Natural killer cell (primary cell): Measurements from ENCODE around the gene GPX4. TPM values are rescaled to one million over a fixed set of nuclear protein-coding genes. Genes with fewer than 3 reads are reported as not detected.

Experiments used
- ATAC-seq, 3 donors: fragments of 150-1000 bp in 2 of 3; fragments of 200-7000 bp in 1 of 3; cut with Tn5 transposase; 1 replicate in 1 of 3; 2 replicates in 2 of 3; pipeline ENCODE4 v1.10.0; 2021; ENCODE audit warnings: mild to moderate bottlenecking in 2 of 3, moderate library complexity in 2 of 3
- DNase-seq, 2 donors: peaks; one replicate each; pipeline versions ENCODE4 v3.0.0 to v3.0.0-alpha.2; 2013 to 2021; ENCODE audit warnings: mixed read lengths in 1 of 2
- H3K27ac ChIP-seq: one replicate; pipeline ENCODE4 v1.5.1; 2013; ENCODE audit warnings: mild to moderate bottlenecking, low read length
- H3K27me3 ChIP-seq: one replicate; pipeline ENCODE4 v1.6.1; 2013; ENCODE audit warnings: low read length; ENCODE audit not compliant: control insufficient read depth, insufficient read depth
- H3K36me3 ChIP-seq: one replicate; pipeline ENCODE4 v1.6.1; 2013; ENCODE audit warnings: low read length; ENCODE audit not compliant: control insufficient read depth, insufficient read depth
- H3K4me1 ChIP-seq: one replicate; pipeline ENCODE4 v1.6.1; 2013; ENCODE audit warnings: low read length; ENCODE audit not compliant: control insufficient read depth, insufficient read depth
- H3K4me3 ChIP-seq: one replicate; pipeline ENCODE4 v1.5.1; 2013; ENCODE audit warnings: low read length
- H3K9me3 ChIP-seq: one replicate; pipeline ENCODE4 v1.6.1; 2013; ENCODE audit warnings: low read length; ENCODE audit not compliant: control insufficient read depth, insufficient read depth
- H3K27ac Mint-ChIP-seq, 2 donors: one replicate each; pipeline ENCODE4 v1.8.0; 2022; ENCODE audit warnings: mild to moderate bottlenecking in 2 of 2, mixed read lengths in 2 of 2, moderate library complexity in 1 of 2
- H3K27me3 Mint-ChIP-seq, 2 donors: one replicate each; pipeline ENCODE4 v1.8.0; 2022; ENCODE audit warnings: low read depth in 2 of 2, mixed read lengths in 2 of 2
- H3K36me3 Mint-ChIP-seq: one replicate; pipeline ENCODE4 v1.8.0; 2022; ENCODE audit warnings: mixed read lengths
- H3K4me1 Mint-ChIP-seq, 2 donors: one replicate each; pipeline ENCODE4 v1.8.0; 2022; ENCODE audit warnings: mixed read lengths in 2 of 2
- H3K4me3 Mint-ChIP-seq: one replicate; pipeline ENCODE4 v1.8.0; 2022; ENCODE audit warnings: mild to moderate bottlenecking, moderate library complexity, mixed read lengths
- H3K9me3 Mint-ChIP-seq, 2 donors: one replicate each; pipeline ENCODE4 v1.8.0; 2022; ENCODE audit warnings: mixed read lengths in 2 of 2
- WGBS: methylation state at CpG from one replicate; pipeline ENCODE4 v1.1.7; 2013; ENCODE audit warnings: missing lambda C conversion rate; ENCODE audit not compliant: insufficient coverage; 5-methylcytosine and 5-hydroxymethylcytosine counted together
- intact Hi-C: fragments of 100-400 bp; cut with micrococcal nuclease; formaldehyde crosslinking; loops from one replicate; pipeline ENCODE4 v1.14.2; 2022
- total RNA-seq, 4 donors: library from RNA; stranded (reverse); fragments of 120-200 nt in 1 of 4; gene quantifications; one replicate each; pipeline versions ENCODE4 v1.2.3 to v1.2.4, GENCODE V29; 2013 to 2022
- TF ChIP-seq, protein P1 (sequence below): fragments of 200-600 bp; IDR thresholded peaks from one replicate; pipeline ENCODE4 v1.8.0; 2022; ENCODE audit warnings: antibody characterized with exemption

Gene GPX4
- total RNA-seq, 3 donors from 2014 or later (not counting 1 experiment from before 2014, with no cell fraction given): 108 to 126 (median 121) TPM

DNA sequence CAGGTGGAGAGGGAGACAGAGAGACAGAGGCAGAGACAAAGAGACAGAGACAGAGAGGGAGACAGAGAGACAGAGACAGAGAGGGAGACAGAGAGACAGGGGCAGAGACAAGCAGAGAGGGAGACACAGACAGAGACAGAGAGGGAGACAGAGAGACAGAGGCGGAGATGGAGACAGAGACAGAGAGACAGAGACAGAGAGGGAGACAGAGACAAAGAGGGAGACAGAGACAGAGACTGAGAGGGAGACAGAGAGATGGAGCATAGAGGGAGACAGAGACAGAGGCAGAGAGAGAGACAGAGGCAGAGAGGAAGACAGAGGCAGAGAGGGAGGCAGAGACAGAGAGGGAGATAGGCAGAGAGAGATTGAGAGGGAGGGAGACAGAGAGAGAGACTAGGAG is 40.9 kb downstream of the GPX4 start:
- H3K36me3 Mint-ChIP-seq: no peaks in the 10 kb centered on the region
- DNase-seq (no peak), ATAC-seq (no peak)
- peak overlapping the region; percentile 35 to 54 for H3K27ac Mint-ChIP-seq
- Histone ChIP-seq H3K4me3 (no peak overlapping the region), H3K36me3 (peaks cover 17% of the 10 kb centered on the region), H3K27me3 (no peaks in the 10 kb centered on the region), H3K4me1 (no peaks in the 10 kb centered on the region), H3K27ac (no peak overlapping the region), H3K9me3 (no peaks in the 10 kb centered on the region)
- peaks cover 0 to 3% of the 10 kb centered on the region in 2 donors for H3K9me3 Mint-ChIP-seq
- H3K4me1 Mint-ChIP-seq: peaks cover 12 to 21% of the 10 kb centered on the region in 2 donors
- no peak overlapping the region for H3K4me3 Mint-ChIP-seq
- no peaks in the 10 kb centered on the region for H3K27me3 Mint-ChIP-seq
- TF ChIP-seq, protein P1, sequence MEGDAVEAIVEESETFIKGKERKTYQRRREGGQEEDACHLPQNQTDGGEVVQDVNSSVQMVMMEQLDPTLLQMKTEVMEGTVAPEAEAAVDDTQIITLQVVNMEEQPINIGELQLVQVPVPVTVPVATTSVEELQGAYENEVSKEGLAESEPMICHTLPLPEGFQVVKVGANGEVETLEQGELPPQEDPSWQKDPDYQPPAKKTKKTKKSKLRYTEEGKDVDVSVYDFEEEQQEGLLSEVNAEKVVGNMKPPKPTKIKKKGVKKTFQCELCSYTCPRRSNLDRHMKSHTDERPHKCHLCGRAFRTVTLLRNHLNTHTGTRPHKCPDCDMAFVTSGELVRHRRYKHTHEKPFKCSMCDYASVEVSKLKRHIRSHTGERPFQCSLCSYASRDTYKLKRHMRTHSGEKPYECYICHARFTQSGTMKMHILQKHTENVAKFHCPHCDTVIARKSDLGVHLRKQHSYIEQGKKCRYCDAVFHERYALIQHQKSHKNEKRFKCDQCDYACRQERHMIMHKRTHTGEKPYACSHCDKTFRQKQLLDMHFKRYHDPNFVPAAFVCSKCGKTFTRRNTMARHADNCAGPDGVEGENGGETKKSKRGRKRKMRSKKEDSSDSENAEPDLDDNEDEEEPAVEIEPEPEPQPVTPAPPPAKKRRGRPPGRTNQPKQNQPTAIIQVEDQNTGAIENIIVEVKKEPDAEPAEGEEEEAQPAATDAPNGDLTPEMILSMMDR: no peak
- intact Hi-C loops: no loop called here
- 98% methylated on average over 1 of the region's 1 CpG for WGBS

DNA sequence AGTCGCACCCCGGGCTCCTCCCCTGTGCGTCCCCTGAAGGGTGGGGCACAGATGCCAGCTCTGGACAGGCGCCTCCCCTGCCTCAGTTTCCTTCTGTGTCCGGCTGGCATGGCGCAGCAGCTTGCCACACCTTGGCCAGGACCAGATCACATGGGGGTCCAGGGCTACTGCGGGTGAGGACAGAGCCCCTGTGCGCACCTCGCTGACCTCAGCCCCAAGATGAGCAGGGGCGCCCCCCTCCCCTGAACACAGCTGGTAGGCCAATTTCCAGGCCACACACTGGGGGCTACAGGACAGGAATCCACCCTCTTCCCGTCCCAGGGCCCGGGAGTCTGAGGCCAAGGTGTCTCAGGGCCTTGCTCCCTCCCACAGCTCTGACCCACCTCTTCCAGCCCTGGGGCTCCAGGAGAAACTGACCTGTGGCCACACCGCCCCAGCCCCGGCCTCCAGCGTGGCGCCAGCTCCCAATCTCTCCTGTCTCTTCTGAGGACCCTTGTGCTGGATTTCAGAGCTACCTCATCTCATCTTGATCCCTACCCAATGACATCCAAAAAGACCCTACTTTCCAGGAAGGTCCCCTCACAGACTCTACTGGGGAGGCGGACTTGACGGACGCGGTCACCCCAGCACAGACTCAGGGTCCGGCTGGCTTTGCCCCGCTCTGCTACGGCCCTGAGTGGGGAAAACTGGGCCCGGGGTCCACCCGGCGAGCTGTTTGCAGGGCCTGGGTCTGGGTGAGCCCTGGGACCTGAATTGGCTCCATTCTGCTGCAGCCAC is 42.0 kb downstream of the GPX4 start:
- Histone ChIP-seq H3K36me3 (peaks cover 20% of the 10 kb centered on the region), H3K4me3 (no peak overlapping the region), H3K9me3 (no peaks in the 10 kb centered on the region), H3K4me1 (no peaks in the 10 kb centered on the region), H3K27ac (no peak overlapping the region), H3K27me3 (no peaks in the 10 kb centered on the region)
- Mint-ChIP-seq H3K36me3 (no peaks in the 10 kb centered on the region), H3K27ac (peak overlapping the region in 1 of 2 donors; percentile 54), H3K4me1 (peaks cover 12 to 22% of the 10 kb centered on the region in 2 donors), H3K27me3 (no peaks in the 10 kb centered on the region), H3K4me3 (no peak overlapping the region), H3K9me3 (peaks cover 0 to 3% of the 10 kb centered on the region in 2 donors)
- ATAC-seq (no peak), DNase-seq (no peak)
- intact Hi-C loops: no loop called here
- TF ChIP-seq, protein P1: no peak
- 96% methylated on average over 26 of the region's 26 CpGs for WGBS

DNA sequence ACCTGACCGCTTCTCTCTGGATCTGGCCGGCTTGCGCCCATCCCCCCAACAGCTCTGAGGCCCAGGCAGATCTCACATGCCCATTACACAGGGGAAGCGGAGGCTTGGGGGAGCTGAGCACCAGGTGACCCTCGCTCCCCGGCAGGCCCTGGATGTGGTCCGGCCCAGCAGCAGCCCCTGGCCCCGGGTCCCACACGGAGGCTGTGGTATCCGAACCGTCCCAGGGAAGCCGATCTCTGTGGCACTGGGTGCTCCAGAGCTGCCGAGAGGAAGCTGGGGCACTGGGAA is 42.6 kb downstream of the GPX4 start:
- H3K9me3 Mint-ChIP-seq: peaks cover 0 to 3% of the 10 kb centered on the region in 2 donors
- Histone ChIP-seq H3K4me3 (no peak overlapping the region), H3K36me3 (peaks cover 23% of the 10 kb centered on the region), H3K9me3 (no peaks in the 10 kb centered on the region), H3K27me3 (no peaks in the 10 kb centered on the region), H3K4me1 (no peaks in the 10 kb centered on the region), H3K27ac (no peak overlapping the region)
- WGBS: 90% methylated on average over 13 of the region's 13 CpGs
- no peak for DNase-seq
- H3K27me3 Mint-ChIP-seq: no peaks in the 10 kb centered on the region
- no peak overlapping the region for H3K27ac Mint-ChIP-seq
- TF ChIP-seq, protein P1: no peak
- no peak for ATAC-seq
- no peaks in the 10 kb centered on the region for H3K36me3 Mint-ChIP-seq
- peaks cover 12 to 22% of the 10 kb centered on the region in 2 donors for H3K4me1 Mint-ChIP-seq
- intact Hi-C loops: no loop called here
- H3K4me3 Mint-ChIP-seq: no peak overlapping the region
